Right lobe of liver (tissue), 4 donors: ENCODE data around the gene HDGFL2.

ENCODE experiments used
- CTCF ChIP-seq, 4 donors: fragments of 200-600 bp in 3 of 4; fragments of 450-650 bp in 1 of 4; IDR thresholded peaks; one replicate each; pipeline versions ENCODE4 v1.5.1 to v1.8.0; 2016 to 2022; ENCODE audit warnings: antibody characterized with exemption in 4 of 4, mild to moderate bottlenecking in 2 of 4
- POLR2A ChIP-seq: fragments of 450-650 bp; IDR thresholded peaks from one replicate; pipeline ENCODE4 v1.6.1; 2017; ENCODE audit warnings: antibody characterized with exemption, mild to moderate bottlenecking
- donor health status: DM: no; HTN: no; CAD: no.
- donor health status: DM: no; HTN: no; CAD: no.
- donor health status: DM: no; HTN: yes; CAD: no.

DNA sequence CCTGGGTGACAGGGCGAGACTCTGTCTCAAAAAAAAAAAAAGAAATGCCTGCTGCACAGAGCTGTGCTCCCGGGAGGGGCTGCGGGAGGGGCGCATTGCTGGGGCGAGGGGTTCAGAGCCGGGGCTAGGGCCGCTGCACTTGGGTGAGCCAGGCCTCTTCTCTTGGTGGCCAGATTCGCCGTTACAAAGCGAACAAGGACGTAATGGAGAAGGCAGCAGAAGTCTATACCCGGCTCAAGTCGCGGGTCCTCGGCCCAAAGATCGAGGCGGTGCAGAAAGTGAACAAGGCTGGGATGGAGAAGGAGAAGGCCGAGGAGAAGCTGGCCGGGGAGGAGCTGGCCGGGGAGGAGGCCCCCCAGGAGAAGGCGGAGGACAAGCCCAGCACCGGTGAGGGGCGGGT is 27.2 kb downstream of the HDGFL2 start:
- no peak for TF ChIP-seq CTCF (IDR thresholded peaks at IDR 0.05)
- no peak for TF ChIP-seq POLR2A
